OCI-LY7 (cell line): ENCODE results near the gene LRRC8C. TPM values are rescaled to one million over a fixed set of nuclear protein-coding genes. Genes with fewer than 3 reads are reported as not detected.
"Not testable (repeated sequence)": the region's sequence is repeated elsewhere in the genome, so short reads cannot be mapped to it uniquely, and the experiment has no call there.

Experiments
- BruUV-seq: library from RNA; stranded (reverse); fragments of 400-500 nt; replicated peaks from 2 replicates; lab custom pipeline; 2021; lab: Mats Ljungman, UMichigan
- CTCF ChIA-PET: fragments of 300-600 bp; sonication (Branson Sonifier 250); formaldehyde crosslinking; loops from one replicate; lab custom pipeline; 2022; ENCODE audit warnings: antibody characterized with exemption; ENCODE audit not compliant: unreplicated experiment; lab: Charles Lee
- POLR2A ChIA-PET: fragments of 300-600 bp; sonication (Branson Sonifier 250); formaldehyde crosslinking; loops from one replicate; lab custom pipeline; 2022; ENCODE audit warnings: antibody characterized with exemption; lab: Charles Lee
- DNase-seq: peaks from one replicate; pipeline ENCODE4 v3.0.0-alpha.2; 2015; ENCODE audit warnings: low spot score
- H2AFZ ChIP-seq: fragments of 200-600 bp; sonication (generic), shearing (Covaris generic); 2 replicates; pipeline ENCODE4 v1.6.1; 2014; ENCODE audit warnings: mild to moderate bottlenecking, antibody characterized with exemption, low read length, moderate library complexity
- H3K27ac ChIP-seq: fragments of 200-600 bp; sonication (generic); 2 replicates; pipeline ENCODE4 v1.5.1; 2014; ENCODE audit warnings: mixed run types, low read depth, mild to moderate bottlenecking, moderate library complexity, low read length, inconsistent platforms; ENCODE audit not compliant: poor library complexity, severe bottlenecking
- H3K36me3 ChIP-seq: fragments of 200-600 bp; sonication (generic); 2 replicates; pipeline ENCODE4 v1.6.1; 2014; ENCODE audit warnings: mild to moderate bottlenecking, antibody characterized with exemption, low read length, moderate library complexity, mixed read lengths; ENCODE audit not compliant: insufficient read depth
- H3K4me1 ChIP-seq: fragments of 200-600 bp; sonication (generic); 2 replicates; pipeline ENCODE4 v1.5.1; 2014; ENCODE audit warnings: mild to moderate bottlenecking, low read length; ENCODE audit not compliant: insufficient read depth, poor library complexity, severe bottlenecking
- H3K4me2 ChIP-seq: fragments of 200-600 bp; sonication (generic); 2 replicates; pipeline ENCODE4 v1.6.1; 2014; ENCODE audit warnings: mild to moderate bottlenecking, low read length
- H3K4me3 ChIP-seq: fragments of 200-600 bp; sonication (generic); 2 replicates; pipeline ENCODE4 v1.5.1; 2014; ENCODE audit warnings: mild to moderate bottlenecking, low read depth, low read length; ENCODE audit not compliant: poor library complexity, severe bottlenecking
- H3K79me2 ChIP-seq: fragments of 200-600 bp; sonication (generic); 2 replicates; pipeline ENCODE4 v1.6.1; 2016; ENCODE audit warnings: low read depth, mild to moderate bottlenecking, low read length, moderate library complexity, mixed read lengths; ENCODE audit not compliant: insufficient read depth
- H3K9me2 ChIP-seq: fragments of 200-600 bp; sonication (generic); 2 replicates; pipeline ENCODE4 v1.6.1; 2016; ENCODE audit warnings: mild to moderate bottlenecking, low read length, mixed read lengths; ENCODE audit not compliant: insufficient read depth
- H3K9me3 ChIP-seq: fragments of 200-600 bp; sonication (generic); 2 replicates; pipeline ENCODE4 v1.6.1; 2014; ENCODE audit warnings: mild to moderate bottlenecking, mixed run types, low read length, mixed read lengths
- H4K20me1 ChIP-seq: fragments of 200-600 bp; sonication (generic); 2 replicates; pipeline ENCODE4 v1.6.1; 2014; ENCODE audit warnings: mild to moderate bottlenecking, antibody characterized with exemption, low read length, moderate library complexity, mixed read lengths; ENCODE audit not compliant: insufficient read depth
- EZH2phosphoT487 ChIP-seq: fragments of 200-600 bp; sonication (generic); IDR thresholded peaks from 2 replicates; pipeline ENCODE4 v1.6.1; 2018; ENCODE audit warnings: low read depth, borderline replicate concordance, mild to moderate bottlenecking, mixed run types, antibody characterized with exemption, low read length, moderate library complexity, mixed read lengths
- intact Hi-C: fragments of 100-400 bp; cut with micrococcal nuclease; formaldehyde crosslinking; loops from one replicate; pipeline ENCODE4 v1.10.0; 2022; ENCODE audit not compliant: unreplicated experiment
- total RNA-seq, 2 experiments: library from RNA; depleted of rRNA in 1 of 2; stranded (reverse); fragments of >200 nt in 1 of 2; shearing (Covaris generic) in 1 of 2; gene quantifications; 2 replicates each; pipeline ENCODE4 v1.2.3, GENCODE V29; 2014 to 2022
- TF ChIP-seq, protein P1 (sequence below): fragments of 200-600 bp; sonication (generic); conservative IDR thresholded peaks from 2 replicates; pipeline ENCODE4 v1.5.1; 2014; ENCODE audit warnings: mild to moderate bottlenecking, antibody characterized with exemption, low read length, moderate library complexity, mixed read lengths

LRRC8C gene
- total RNA-seq, 2 experiments from 2014 or later: 6.0 to 9.0 TPM

DNA sequence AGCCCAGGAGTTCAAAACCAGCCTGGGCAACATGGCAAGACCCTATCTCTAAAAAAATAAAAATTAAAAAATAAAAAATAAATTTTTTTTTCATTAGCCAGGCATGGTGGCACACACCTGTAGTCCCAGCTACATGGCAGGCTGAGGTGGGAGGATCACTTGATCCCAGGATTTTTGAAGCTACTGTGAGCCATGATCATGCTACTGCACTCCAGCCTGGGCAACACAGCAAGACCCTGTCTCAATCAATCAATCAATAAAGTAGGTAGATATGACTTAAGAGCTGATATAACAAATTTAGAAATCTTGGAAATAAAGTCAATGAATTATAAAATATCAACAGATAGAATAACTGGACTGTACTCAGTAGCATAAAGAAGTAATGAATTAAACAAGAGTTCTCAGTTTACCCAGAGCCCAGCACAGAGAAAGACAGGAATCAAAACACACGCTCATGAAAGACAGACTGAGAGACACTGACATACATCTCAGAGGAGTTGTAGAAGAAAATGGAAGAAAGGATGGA lies 69.7 kb downstream of the LRRC8C start:
- no peaks in the 10 kb centered on the region for H4K20me1 ChIP-seq
- TF ChIP-seq, protein P1, sequence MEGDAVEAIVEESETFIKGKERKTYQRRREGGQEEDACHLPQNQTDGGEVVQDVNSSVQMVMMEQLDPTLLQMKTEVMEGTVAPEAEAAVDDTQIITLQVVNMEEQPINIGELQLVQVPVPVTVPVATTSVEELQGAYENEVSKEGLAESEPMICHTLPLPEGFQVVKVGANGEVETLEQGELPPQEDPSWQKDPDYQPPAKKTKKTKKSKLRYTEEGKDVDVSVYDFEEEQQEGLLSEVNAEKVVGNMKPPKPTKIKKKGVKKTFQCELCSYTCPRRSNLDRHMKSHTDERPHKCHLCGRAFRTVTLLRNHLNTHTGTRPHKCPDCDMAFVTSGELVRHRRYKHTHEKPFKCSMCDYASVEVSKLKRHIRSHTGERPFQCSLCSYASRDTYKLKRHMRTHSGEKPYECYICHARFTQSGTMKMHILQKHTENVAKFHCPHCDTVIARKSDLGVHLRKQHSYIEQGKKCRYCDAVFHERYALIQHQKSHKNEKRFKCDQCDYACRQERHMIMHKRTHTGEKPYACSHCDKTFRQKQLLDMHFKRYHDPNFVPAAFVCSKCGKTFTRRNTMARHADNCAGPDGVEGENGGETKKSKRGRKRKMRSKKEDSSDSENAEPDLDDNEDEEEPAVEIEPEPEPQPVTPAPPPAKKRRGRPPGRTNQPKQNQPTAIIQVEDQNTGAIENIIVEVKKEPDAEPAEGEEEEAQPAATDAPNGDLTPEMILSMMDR: no peak
- no peak for TF ChIP-seq EZH2phosphoT487
- intact Hi-C loops: no loop called here
- no peaks in the 10 kb centered on the region for H3K36me3 ChIP-seq
- no peak overlapping the region for H3K4me2 ChIP-seq
- H3K4me3 ChIP-seq: no peak overlapping the region
- H3K27ac ChIP-seq: no peak overlapping the region
- H3K79me2 ChIP-seq: no peaks in the 10 kb centered on the region
- ChIA-PET POLR2A (interaction anchor here (0.8 to 1.1 kb wide), 3 partner anchors 31 to 119 kb away, joined by 3 read pairs; partner anchors contain the start of gene LRRC8D), CTCF (no interaction called here)
- no TSS peak for BruUV-seq
- H3K4me1 ChIP-seq: peaks cover 68% of the 10 kb centered on the region
- H3K9me3 ChIP-seq: no peaks in the 10 kb centered on the region; the same call in 1 of the 2 replicates
- H3K9me2 ChIP-seq: no peaks in the 10 kb centered on the region
- no peak for DNase-seq
- no peak overlapping the region for H2AFZ ChIP-seq

DNA sequence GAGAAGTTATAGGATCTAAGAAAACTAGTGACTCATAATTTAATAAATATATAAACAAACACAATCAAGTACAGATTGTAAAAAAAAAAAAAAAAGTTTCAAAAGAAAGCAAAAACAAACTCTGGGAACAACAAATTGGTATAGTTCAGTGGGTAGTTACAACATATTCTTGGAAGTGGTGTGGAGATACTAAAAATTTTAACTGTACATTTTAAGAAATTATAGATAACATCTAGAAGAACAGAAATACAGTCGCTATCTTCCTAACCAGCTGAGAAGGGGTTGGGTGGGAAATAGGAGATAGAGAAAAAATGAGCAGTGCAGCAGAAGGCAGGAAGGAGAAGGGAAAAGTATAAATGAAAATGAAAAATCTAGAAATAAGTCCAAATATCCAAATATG lies 70.5 kb downstream of the LRRC8C start:
- Histone ChIP-seq H3K27ac (no peak overlapping the region), H3K79me2 (no peaks in the 10 kb centered on the region), H2AFZ (no peak overlapping the region), H3K4me3 (no peak overlapping the region), H3K4me1 (peaks cover 68% of the 10 kb centered on the region), H3K9me3 (no peaks in the 10 kb centered on the region; the same call in 1 of the 2 replicates), H3K36me3 (no peaks in the 10 kb centered on the region), H4K20me1 (no peaks in the 10 kb centered on the region), H3K9me2 (no peaks in the 10 kb centered on the region), H3K4me2 (no peak overlapping the region)
- intact Hi-C loops: no loop called here
- DNase-seq: no peak
- ChIA-PET POLR2A (interaction anchor here (0.9 to 1.1 kb wide), 2 partner anchors 32 to 53 kb away, joined by 3 read pairs; no protein-coding TSS in a partner anchor), CTCF (no interaction called here)
- BruUV-seq: no TSS peak
- TF ChIP-seq EZH2phosphoT487: no peak
- TF ChIP-seq, protein P1: no peak

DNA sequence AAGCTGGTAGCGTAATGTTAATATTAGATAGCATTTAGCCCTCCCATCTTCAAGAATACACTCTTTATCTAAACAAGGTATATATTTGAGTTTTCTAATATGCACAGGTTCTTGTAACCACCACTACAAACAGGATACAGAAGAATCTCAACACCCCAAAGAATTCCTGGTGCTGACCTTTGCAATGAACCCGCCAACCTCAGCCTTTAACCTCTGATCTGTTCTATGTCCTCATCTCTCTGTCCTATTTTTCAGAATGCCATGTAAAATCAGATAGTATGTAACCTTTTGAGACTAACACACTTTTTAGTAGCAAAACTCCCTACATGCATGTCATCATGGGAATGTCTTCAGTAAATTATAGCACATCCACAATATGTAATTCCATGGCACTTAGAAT lies 71.1 kb downstream of the LRRC8C start:
- TF ChIP-seq EZH2phosphoT487: no peak
- TF ChIP-seq, protein P1: no peak
- POLR2A ChIA-PET: no interaction called here
- Histone ChIP-seq H3K4me1 (peaks cover 62% of the 10 kb centered on the region), H4K20me1 (no peaks in the 10 kb centered on the region), H3K4me3 (no peak overlapping the region), H3K4me2 (no peak overlapping the region), H2AFZ (no peak overlapping the region), H3K9me3 (no peaks in the 10 kb centered on the region; the same call in 1 of the 2 replicates), H3K27ac (no peak overlapping the region), H3K36me3 (no peaks in the 10 kb centered on the region), H3K9me2 (no peaks in the 10 kb centered on the region), H3K79me2 (no peaks in the 10 kb centered on the region)
- no TSS peak for BruUV-seq
- CTCF ChIA-PET: no interaction called here
- intact Hi-C loops: no loop called here
- no peak for DNase-seq

DNA sequence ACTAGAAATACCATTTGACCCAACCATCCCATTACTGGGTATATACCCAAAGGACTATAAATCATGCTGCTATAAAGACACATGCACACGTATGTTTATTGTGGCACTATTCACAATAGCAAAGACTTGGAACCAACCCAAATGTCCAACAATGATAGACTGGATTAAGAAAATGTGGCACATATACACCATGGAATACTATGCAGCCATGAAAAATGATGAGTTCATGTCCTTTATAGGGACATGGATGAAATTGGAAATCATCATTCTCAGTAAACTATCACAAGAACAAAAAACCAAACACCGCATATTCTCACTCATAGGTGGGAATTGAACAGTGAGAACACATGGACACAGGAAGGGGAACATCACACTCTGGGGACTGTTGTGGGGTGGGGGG lies 72.0 kb downstream of the LRRC8C start:
- H3K27ac ChIP-seq, intact Hi-C loops, H3K79me2 ChIP-seq, CTCF ChIA-PET, POLR2A ChIA-PET, DNase-seq, H3K9me3 ChIP-seq, H3K4me3 ChIP-seq, BruUV-seq, H4K20me1 ChIP-seq, H3K36me3 ChIP-seq, H3K4me2 ChIP-seq, H3K9me2 ChIP-seq, H2AFZ ChIP-seq: not testable (repeated sequence)
- peaks cover 53% of the 10 kb centered on the region for H3K4me1 ChIP-seq
